GM19328 (cell line): ENCODE measurements around the gene CCDC91.

Experiments used
- ATAC-seq: cut with Tn5 transposase; IDR thresholded peaks from one replicate; pipeline ENCODE4 v1.9.1; 2021; ENCODE audit warnings: mild to moderate bottlenecking, moderate library complexity; ENCODE audit not compliant: unreplicated experiment

The CCDC91 gene, protein sequence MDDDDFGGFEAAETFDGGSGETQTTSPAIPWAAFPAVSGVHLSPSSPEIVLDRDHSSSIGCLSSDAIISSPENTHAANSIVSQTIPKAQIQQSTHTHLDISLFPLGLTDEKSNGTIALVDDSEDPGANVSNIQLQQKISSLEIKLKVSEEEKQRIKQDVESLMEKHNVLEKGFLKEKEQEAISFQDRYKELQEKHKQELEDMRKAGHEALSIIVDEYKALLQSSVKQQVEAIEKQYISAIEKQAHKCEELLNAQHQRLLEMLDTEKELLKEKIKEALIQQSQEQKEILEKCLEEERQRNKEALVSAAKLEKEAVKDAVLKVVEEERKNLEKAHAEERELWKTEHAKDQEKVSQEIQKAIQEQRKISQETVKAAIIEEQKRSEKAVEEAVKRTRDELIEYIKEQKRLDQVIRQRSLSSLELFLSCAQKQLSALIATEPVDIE

DNA sequence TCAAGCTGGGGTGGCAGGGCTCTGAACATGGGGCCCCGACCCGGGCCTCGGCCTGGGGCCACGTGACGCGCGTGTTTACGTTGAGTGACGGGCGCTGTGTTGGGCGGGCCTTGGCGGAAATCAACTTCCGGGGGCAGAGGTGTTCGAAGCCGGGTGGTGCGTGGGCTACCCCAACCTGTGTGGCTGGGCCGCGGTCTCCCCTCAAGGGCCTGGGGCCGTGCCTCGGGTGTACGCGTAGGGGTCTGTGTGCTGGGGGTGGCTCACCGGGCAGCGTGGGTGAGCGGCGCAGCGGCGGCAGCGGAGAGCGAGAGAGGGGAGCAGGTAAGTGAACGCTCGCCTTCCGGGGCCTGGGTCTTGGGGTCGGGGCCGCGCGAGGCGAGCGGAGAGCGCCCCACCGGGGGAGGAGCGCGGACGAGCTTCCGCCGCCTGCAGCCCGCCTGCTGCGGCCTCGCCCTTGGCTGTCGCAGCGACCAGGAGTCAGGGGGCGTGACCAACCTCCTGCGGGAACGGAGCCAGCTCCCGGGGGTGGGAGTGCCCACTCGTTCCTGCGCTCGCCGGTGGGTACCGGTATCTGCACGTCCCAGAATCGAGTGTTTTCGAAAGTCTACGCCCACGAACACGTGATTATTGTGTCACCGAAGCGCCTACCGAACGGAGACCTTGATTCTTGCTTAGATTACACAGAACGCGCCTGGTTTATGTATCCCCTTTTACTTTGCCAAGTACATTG lies at the start of gene CCDC91:
TSS of gene CCDC91 (plus strand) at position 136 of the 730 bp plus-strand sequence. CDS start 66,760 bp downstream, outside the sequence.
- ATAC-seq = peak; percentile 90

DNA sequence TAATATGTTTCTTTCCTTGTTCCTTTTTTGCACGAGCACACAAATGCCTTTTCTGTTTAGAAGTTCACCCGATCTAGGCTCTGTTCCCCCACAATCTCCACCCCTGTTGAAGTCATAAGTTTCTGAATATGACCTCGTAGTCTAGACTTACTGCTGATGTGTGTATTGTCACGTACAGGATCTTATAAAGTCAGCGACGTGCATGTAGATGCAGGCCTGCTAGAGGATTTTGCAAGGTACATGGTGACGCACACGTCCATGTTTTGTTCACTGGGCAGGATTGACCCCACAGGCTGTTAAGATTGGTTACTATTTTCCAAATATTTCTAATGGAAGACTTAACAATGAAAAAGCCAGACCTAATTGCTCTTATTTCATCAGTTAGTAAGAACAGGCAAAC lies 46.2 kb upstream of the CCDC91 start:
- no peak for ATAC-seq

DNA sequence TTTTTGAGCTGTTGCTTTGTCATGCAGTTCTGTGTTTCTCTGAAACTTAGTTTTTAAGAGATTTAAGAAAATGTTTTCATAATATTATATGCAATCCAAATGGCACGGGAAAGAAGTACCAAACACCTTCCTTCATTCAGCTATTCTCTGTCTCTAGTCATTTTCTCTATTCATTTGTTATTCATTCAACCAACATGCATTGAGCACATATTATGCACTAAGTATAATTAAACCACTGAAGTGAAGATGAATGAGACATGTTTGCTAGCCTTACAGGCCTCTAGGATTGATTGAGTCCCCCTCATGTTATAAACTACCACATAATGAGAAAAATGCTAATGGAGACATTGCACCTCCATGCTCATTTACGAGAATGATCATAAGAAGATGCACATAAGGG lies 45.7 kb upstream of the CCDC91 start:
- no peak for ATAC-seq

DNA sequence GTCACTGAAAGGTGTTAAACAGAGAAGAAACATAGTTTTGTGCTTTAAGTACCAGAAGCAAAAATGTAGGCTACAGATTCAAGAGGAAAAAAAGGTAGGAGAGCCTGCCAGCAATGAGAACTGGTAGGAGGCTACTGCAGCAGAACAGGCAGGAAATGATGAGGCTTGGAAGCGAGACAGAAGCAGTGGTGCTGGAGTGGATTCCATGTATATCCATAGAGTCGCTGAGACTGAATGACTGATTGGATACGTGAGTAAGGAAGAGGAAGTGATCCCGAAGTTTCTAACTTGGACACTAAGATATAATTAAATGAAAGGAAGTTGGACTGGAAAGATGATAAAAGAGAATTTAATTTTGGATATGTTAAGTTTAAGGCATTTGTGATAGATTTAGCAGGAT lies 45.0 kb upstream of the CCDC91 start:
- ATAC-seq = no peak

DNA sequence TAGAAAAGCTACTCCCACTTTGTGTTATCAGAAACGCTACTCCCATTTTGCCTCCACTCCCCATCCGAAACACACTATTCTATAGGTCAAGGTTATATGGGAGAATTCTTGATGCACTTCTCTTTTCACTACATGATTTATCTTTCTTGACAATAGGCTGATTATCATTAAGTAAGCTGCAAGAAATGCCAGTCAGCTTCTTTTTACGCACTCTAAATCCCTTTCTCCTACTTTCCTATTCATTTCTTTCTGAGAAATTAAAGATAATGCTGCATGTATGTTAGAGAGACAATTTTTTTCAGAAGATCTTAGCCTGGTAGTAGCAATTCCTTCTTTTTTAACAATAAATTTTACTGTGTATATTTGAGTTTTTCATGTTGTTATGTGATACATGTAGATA lies 41.0 kb upstream of the CCDC91 start:
- no peak for ATAC-seq

DNA sequence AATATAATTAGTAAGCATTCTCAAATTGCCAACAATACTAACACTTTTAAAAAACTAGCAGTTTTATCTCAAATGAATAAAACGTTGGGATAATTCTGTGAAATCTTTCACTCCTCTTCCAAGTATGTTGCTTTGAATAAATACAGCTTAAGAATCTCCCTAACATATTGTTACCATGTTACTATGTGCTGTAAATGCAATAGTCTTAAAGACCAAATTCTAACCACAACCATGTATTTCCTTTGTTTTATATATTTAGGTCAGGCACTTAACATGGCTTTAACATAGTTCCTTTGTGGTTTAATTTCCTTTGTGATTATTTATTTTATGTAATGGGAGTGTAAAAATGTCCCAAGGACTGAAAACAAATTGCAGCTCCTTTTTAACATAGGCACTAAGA lies 33.9 kb upstream of the CCDC91 start:
- no peak for ATAC-seq

DNA sequence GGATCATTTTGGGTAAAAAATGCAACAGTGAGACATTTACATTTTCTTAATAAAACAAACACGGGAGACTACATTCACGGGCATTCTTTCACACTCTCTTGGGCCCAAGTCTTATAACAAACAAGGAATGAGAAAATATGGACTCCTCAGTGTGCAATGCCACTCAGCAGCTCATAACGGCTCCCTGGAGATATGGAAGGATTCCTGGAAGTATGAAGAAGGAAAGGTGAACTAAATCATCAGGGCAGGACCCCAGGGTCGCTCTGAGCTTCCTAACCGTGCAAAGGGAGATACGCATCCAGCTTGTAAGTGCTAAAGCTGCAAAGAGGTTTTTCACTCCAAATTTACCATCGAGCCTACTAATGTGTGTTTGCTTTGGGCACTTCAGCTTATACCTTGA lies 33.5 kb upstream of the CCDC91 start:
- no peak for ATAC-seq

DNA sequence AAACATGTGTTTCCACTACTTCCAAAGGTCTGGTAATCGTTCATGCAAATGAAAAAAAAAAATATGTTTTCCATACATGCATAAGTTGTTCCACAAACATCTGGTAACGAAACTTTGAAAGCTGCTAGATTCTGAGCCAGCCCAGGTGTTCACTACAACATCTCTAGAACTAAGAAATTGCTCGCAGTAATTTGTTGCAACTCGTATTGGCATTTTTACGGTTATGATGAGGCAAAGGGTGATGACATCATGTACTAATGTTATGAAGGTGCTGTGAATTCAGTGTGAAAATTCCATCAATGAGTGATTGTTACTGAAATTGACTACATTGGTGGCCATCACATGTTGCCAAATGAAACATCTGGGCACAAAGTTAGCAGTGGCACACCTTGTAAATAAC lies 31.9 kb upstream of the CCDC91 start:
- ATAC-seq = no peak

DNA sequence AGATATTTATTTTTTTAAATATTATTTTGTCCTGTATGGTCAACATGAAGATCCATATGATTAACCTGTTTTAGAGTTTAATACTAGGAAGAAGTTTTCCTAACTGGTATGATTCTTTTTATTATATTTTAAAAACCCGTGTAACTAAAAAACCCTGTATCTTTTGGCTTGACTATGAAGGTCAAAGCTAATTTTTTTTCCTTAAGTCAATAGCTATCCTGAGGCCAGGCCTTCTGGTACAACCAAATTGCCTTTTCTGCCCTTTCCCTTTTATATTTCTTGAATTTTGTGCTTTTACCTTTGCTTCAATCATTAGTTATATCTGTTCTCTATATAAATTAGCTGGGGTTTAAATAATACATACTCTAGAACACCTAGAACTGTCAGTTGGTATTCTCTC lies 30.6 kb upstream of the CCDC91 start:
- no peak for ATAC-seq

DNA sequence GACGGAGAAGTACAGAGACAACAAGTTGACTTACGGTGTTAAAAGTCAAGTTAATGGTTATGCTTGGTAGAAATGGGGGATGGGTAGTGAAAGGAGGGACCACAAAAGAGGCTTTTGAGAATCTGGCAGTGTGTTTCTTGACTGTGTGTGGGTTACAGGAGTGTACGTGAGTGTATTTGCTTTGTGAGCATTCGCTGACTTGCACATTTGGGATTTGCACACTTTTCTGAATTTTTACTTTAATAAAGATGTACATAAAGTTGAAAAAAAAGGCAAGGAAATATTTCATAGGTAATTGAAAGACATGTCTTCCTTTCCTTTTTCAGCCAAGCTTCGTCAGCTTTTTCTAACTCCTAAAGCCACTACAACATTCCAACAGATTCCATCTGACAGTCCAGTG lies 28.6 kb upstream of the CCDC91 start:
- no peak for ATAC-seq

DNA sequence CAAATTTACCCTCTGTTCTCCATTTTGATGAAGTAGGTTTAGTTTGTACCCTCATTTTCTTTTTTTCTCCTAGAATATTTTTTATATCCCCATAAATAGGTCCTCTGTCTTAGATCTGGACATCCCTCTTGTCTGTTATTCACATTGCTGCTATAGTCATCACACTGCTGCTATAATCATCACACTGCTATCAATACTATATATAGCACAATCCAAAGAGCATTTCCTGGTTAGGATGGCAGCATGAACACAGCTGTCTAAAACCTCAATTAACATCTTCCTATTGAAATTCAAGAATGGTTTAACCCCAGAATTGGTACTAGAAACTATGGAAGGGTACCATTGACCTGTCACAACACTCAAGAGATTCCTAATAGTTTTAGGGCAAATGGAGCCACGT lies 27.6 kb upstream of the CCDC91 start:
- no peak for ATAC-seq

DNA sequence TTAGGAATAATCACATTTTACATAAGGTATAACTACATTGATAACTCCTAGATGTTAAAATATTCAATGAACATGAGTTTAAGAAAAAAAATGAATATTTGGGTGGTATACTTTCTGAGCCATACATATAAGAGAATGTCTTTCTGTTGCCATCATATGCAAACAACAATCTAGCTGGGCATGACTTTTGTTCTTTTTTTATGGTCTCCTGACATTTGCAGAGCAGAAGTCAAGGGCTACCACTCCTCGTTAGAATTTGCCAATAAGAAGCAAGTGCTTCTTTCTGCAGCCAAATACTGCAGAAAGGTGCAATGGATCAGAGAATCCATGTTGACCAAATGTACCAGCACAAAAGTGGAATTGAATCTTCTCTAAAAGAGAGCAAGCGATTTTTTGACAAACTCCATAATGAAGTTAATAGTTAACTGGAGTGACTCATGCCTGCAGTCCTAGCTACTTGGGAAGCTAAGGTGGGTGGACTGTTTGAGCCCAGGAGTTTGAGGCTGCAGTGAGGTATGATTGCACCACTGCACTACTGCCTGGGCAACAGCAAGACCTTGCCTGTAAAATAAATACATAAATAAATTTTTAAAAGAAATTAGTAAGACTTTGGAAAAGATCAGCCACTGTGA lies 25.5 kb upstream of the CCDC91 start:
- ATAC-seq = no peak

DNA sequence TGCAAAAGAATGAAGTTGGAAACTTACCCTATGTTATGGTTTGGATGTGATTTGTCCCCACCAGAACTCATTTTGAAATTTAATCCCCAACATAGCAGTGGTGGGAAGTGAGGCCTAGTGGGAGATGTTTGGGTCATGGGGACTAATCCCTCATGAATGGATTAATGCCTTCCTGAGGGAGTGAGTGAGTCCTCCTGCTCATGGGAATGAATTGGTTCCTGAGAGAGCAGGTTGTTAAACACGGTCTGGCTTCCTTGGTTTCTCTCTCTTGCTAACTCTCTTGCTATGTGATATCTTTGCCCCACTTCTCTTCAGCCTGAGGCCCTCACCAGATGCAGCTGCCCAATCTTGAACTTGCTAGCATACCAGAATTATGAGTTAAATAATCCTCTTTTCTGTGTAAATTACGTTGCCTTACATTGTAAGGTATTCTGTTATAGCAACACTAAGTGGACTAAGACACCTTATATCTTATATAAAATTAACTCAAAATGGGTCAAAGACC lies 22.2 kb upstream of the CCDC91 start:
- no peak for ATAC-seq

DNA sequence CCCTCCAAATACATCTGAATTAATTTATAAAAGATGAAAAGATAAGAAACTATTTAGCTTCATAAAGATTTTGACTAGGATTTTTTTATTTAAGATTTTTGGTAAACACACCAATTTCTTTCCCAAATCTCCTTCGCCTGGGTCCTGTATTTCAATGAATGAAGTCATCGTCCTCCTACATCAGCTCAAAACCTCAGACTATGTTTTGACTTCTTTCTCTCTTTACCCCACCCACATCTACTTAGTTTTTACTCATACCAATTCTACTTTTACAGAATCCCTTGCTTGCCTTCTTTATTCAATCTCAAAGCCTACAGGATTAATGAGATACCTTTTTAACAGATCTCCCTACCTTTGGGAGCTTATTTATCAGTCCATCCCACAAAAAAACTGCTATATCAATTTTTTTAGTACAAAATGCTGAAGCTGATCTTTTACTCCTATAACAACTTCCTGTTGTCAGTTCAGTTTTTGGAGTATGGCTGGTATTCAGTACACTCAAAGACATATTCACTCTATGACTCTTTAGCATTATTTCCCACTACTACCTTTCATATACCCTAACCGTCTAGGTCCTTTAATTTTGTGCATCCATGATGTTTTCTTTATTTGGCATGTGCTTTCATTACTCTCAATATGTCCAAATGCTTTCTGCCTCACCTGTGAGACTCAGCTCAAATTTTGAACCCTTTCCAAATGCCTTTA lies 18.7 kb upstream of the CCDC91 start:
- ATAC-seq = no peak

DNA sequence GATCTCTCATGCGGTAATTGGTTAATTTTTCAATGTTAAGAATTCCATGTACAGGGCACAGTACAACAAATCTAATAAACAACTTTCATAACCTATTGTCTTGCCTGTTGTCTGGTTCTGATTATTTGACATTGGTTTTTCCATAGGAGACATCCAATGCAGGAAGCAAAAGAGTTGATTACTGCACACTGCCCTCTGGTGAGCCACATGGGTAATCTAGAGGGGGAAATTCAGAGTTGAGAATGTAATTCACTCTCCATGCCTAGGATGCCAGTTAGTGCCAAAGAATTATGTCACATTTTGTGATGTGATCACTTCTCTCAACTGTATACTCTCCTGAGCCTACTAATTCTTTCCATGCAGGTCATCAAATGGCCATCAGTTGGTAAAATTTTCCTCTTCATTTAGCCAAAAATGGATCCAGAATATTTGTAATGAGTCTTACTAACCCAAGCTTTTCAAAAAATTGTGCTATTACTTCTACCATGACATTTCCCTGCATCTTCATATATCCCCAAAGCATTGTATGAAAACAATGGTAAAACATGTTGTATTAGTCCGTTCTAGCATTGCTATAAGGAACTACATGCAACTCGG lies 17.7 kb upstream of the CCDC91 start:
- ATAC-seq = no peak

DNA sequence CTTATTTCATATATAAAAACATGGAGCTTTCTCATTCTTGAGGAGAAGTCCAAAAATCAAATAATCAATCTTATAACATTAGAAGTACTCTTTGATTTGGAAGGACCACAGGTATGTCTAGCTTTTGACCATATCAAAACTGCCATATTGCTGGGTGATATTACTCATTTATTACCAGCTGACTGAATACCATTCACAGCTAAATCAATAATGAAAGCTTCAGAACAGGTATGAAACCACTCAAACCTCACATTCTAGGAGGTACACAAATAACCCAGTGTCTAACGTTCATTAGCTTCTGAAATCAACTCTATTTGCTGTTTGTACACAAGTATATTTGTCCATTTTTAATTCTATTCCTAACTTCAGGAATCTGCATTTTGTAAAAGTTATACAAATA lies 16.8 kb upstream of the CCDC91 start:
- no peak for ATAC-seq

DNA sequence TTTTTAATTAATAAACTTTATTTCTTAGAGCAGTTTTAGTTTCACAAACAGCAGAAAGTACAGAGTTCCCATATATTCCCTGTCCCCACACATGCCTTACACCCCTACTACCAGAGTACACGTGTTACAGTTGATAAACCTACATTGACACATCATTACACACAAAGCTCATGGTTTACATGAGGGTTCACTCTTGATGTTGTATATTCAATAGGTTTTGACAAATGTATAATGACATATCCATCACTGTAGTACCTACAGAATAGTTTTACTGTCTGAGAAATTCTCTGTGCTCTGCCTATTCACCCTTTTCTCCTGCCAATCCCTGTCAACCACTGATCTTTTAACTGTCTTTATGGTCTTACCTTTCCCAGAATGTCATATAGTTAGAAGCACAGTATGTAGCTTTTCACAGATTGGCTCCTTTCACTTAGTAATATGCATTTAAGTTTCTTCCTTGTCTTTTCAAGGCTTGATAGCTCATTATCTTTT lies 15.1 kb upstream of the CCDC91 start:
- ATAC-seq = no peak

DNA sequence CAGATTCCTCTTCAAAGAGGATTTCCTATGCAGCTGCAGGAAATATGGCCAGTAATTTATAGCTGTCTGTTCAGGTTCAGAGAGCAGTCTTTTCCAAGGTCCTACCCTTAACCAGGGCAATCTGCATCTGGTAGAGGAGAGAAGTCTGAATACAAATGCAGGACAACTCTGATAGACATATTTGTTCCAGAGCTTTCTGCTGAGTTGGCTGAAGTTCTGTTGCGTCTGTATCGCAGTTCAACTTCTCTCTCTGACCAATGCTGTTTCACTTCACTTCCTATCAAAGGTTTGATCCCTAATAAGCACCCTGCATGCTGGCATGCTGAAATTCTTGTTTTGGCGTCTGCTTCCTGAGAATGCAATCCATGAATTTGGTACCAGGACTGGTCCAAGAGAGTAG lies 14.0 kb upstream of the CCDC91 start:
- no peak for ATAC-seq

DNA sequence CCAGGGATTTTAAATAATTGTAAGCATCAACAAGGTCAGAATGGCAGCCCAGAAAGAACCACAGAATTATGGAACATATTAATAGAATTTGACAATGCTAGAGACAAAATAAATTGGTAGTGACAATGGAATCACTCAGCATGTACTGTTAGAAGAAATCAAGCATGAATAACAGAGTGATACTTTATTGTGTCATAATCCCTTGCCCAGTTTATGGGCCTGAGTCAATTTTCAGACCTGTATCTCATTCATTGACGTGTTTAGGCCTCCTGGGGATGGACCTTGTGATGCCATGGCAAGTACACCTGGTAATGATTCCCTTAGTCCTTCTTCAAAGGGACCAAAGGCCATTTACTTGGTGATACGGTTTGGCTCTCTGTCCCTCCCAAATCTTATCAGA lies 12.8 kb upstream of the CCDC91 start:
- no peak for ATAC-seq

DNA sequence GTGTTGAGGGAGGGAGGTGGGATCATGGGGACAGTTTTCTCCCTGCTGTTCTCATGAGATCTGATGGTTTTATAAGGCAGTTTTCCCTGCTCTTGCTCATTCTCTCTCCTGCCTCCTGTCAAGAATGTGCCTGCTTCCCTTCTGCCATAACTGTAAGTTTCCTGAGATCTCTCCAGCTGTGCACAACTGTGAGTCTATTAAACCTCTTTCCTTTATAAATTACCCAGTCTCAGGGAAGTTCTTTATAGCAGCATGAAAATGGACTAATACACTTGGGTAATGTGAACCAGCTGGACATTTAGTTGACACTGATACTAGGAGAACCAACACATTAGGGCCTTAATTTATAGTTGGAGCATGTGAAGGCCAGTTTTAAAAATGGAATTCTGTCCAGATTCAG lies 12.4 kb upstream of the CCDC91 start:
- ATAC-seq = no peak

DNA sequence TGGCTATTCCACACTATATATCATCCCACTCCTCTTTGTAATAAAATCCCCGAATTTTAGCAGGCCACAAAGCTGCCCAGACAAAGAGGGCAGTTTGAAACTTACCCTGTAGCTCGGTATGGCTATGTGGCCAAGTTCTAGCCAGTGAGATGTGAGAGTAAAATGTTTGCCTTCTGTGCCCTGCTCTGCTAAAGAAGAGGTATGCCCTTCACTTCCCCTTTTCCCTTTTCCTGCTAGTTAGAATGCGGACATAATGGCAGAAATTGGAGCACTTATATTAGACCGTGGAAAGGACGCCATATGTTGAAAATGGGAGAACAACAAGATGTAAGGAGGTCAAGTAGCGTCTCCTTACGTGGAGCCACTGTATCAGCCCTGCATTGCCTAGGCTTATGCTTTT lies 11.5 kb upstream of the CCDC91 start:
- ATAC-seq = no peak
